Panc1 (cell line): ENCODE measurements around the gene DIP2C.

Source experiments
- CTCF ChIP-seq: fragments of 450-650 bp; IDR thresholded peaks from 2 replicates; pipeline ENCODE4 v1.5.1; 2017; ENCODE audit warnings: mild to moderate bottlenecking
- POLR2AphosphoS5 ChIP-seq: IDR thresholded peaks from 2 replicates; pipeline ENCODE4 v1.6.1; 2012; ENCODE audit warnings: mild to moderate bottlenecking, low read depth, low read length, moderate library complexity
- REST ChIP-seq, 2 experiments: IDR thresholded peaks; 2 replicates each; pipeline ENCODE4 v1.6.1; 2011 to 2012; ENCODE audit warnings: low read depth in 2 of 2, control low read depth in 1 of 2, low read length in 1 of 2, mild to moderate bottlenecking in 1 of 2, moderate library complexity in 1 of 2; ENCODE audit not compliant: insufficient read depth in 1 of 2
- SIN3A ChIP-seq: IDR thresholded peaks from 2 replicates; pipeline ENCODE4 v1.6.1; 2012; ENCODE audit warnings: low read depth, mild to moderate bottlenecking, low read length, moderate library complexity, borderline replicate concordance; ENCODE audit not compliant: insufficient read depth

DNA sequence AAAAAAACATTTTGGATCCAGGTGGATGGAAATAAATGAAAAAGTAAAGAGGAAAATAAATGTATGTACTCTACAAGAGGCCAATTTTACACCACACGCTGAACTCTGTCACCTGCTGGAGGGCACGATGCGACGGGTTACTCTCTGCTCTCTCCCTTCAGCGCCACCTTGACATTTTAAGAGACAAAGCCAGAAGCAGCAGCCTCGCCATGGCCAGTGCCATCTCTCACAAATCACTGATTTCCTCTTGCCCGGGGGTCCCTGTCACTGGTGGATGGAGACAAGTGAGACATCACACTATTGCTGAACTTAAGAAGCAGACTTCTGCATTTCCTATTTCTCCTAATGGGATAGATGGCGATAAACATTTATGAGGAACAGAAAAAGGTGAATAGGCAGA is 364.2 kb downstream of the DIP2C start:
- TF ChIP-seq CTCF (no peak), SIN3A (no peak), REST (IDR thresholded peaks at IDR 0.05; ENCODE audit: insufficient read depth in 1 of 2, low read depth in 2 of 2, low read length in 1 of 2) (no peak), POLR2AphosphoS5 (no peak)
